Ectodermal cell (in vitro differentiated cells): ENCODE measurements around the gene MRPS27.

Experiments
- H3K27ac ChIP-seq: 2 replicates; pipeline ENCODE4 v1.7.0; 2013; ENCODE audit warnings: mild to moderate bottlenecking, low read depth, low read length; ENCODE audit not compliant: insufficient read depth, poor library complexity, severe bottlenecking
- H3K27me3 ChIP-seq: 2 replicates; pipeline ENCODE4 v1.7.0; 2013; ENCODE audit warnings: mild to moderate bottlenecking, low read length; ENCODE audit not compliant: insufficient read depth, control insufficient read depth, poor library complexity, severe bottlenecking
- H3K36me3 ChIP-seq: one replicate; pipeline ENCODE4 v1.7.0; 2013; ENCODE audit warnings: low read length; ENCODE audit not compliant: control insufficient read depth, insufficient read depth
- H3K4me1 ChIP-seq: one replicate; pipeline ENCODE4 v1.7.0; 2013; ENCODE audit warnings: low read length; ENCODE audit not compliant: control insufficient read depth, insufficient read depth
- H3K4me3 ChIP-seq: 2 replicates; pipeline ENCODE4 v1.7.0; 2013; ENCODE audit warnings: low read depth, low read length, control low read depth; ENCODE audit not compliant: insufficient read depth
- H3K9me3 ChIP-seq: 2 replicates; pipeline ENCODE4 v1.7.0; 2013; ENCODE audit warnings: mild to moderate bottlenecking, low read length, moderate library complexity; ENCODE audit not compliant: control insufficient read depth
- WGBS, 2 experiments: methylation state at CpG; one replicate each; pipeline ENCODE4 v1.1.7; 2013; ENCODE audit warnings: missing lambda C conversion rate in 2 of 2; 5-methylcytosine and 5-hydroxymethylcytosine counted together

MRPS27 gene

GRCh38 chr5:72245951-72246532, 74.0 kb downstream of the MRPS27 start:
- peaks cover 34% of the 10 kb centered on the region for H3K4me1 ChIP-seq
- 85 to 97% methylated on average over 3 of the region's 3 CpGs for WGBS, 2 experiments

GRCh38 chr5:72245546-72245945, 74.5 kb downstream of the MRPS27 start:
- Histone ChIP-seq H3K27me3 (no peaks in the 10 kb centered on the region), H3K27ac (no peak overlapping the region), H3K4me3 (no peak overlapping the region), H3K36me3 (no peaks in the 10 kb centered on the region), H3K4me1 (peaks cover 35% of the 10 kb centered on the region), H3K9me3 (no peaks in the 10 kb centered on the region)
- WGBS, 2 experiments, result 91 to 95% methylated on average over 1 of the region's 1 CpG

More at GRCh38 chr5:72245951-72246532, 74.0 kb downstream of the MRPS27 start:
- Histone ChIP-seq H3K27ac (no peak overlapping the region), H3K9me3 (no peaks in the 10 kb centered on the region), H3K27me3 (no peaks in the 10 kb centered on the region), H3K4me3 (no peak overlapping the region), H3K36me3 (no peaks in the 10 kb centered on the region)

GRCh38 chr5:72244862-72245371, 75.1 kb downstream of the MRPS27 start:
- Histone ChIP-seq H3K27ac (no peak overlapping the region), H3K4me3 (no peak overlapping the region), H3K9me3 (no peaks in the 10 kb centered on the region), H3K36me3 (no peaks in the 10 kb centered on the region), H3K27me3 (no peaks in the 10 kb centered on the region), H3K4me1 (peaks cover 35% of the 10 kb centered on the region)
- 91 to 94% methylated on average over 2 of the region's 2 CpGs for WGBS, 2 experiments

- H3K4me1 ChIP-seq, result peaks cover 40% of the 10 kb centered on the region
- H3K27ac ChIP-seq, result no peak overlapping the region
- no peaks in the 10 kb centered on the region for H3K27me3 ChIP-seq
- 90 to 100% methylated on average over 2 of the region's 2 CpGs for WGBS, 2 experiments
- no peak overlapping the region for H3K4me3 ChIP-seq
- H3K9me3 ChIP-seq, result no peaks in the 10 kb centered on the region
- no peaks in the 10 kb centered on the region for H3K36me3 ChIP-seq
These were observed 76.3 kb downstream of the MRPS27 start for GRCh38 chr5:72243706-72244105.

- H3K27ac ChIP-seq, result peak overlapping the region; percentile 31
- H3K4me3 ChIP-seq, result no peak overlapping the region
- H3K36me3 ChIP-seq, result no peaks in the 10 kb centered on the region
- no peaks in the 10 kb centered on the region for H3K9me3 ChIP-seq
- peaks cover 44% of the 10 kb centered on the region for H3K4me1 ChIP-seq
- H3K27me3 ChIP-seq, result no peaks in the 10 kb centered on the region
- 70 to 76% methylated on average over 7 of the region's 7 CpGs for WGBS, 2 experiments
These were observed 77.1 kb downstream of the MRPS27 start for GRCh38 chr5:72242796-72243475.

GRCh38 chr5:72241346-72242003, 78.6 kb downstream of the MRPS27 start:
- H3K4me1 ChIP-seq, result peaks cover 43% of the 10 kb centered on the region
- H3K27ac ChIP-seq, result no peak overlapping the region
- WGBS, 2 experiments, result 55 to 60% methylated on average over 5 of the region's 5 CpGs
- H3K36me3 ChIP-seq, result peaks cover 7% of the 10 kb centered on the region
- no peaks in the 10 kb centered on the region for H3K9me3 ChIP-seq
- H3K4me3 ChIP-seq, result no peak overlapping the region
- H3K27me3 ChIP-seq, result no peaks in the 10 kb centered on the region

GRCh38 chr5:72238712-72239445, 81.2 kb downstream of the MRPS27 start:
- 42 to 50% methylated on average over 5 of the region's 5 CpGs for WGBS, 2 experiments
- Histone ChIP-seq H3K4me3 (no peak overlapping the region), H3K27me3 (no peaks in the 10 kb centered on the region), H3K4me1 (peaks cover 29% of the 10 kb centered on the region), H3K36me3 (peaks cover 7% of the 10 kb centered on the region), H3K27ac (no peak overlapping the region), H3K9me3 (no peaks in the 10 kb centered on the region)

GRCh38 chr5:72237879-72238278, 82.2 kb downstream of the MRPS27 start:
- H3K4me3 ChIP-seq, result no peak overlapping the region
- H3K9me3 ChIP-seq, result no peaks in the 10 kb centered on the region
- H3K27me3 ChIP-seq, result no peaks in the 10 kb centered on the region
- 83 to 100% methylated on average over 2 to 3 of the region's 3 CpGs for WGBS, 2 experiments
- H3K4me1 ChIP-seq, result peaks cover 26% of the 10 kb centered on the region
- H3K36me3 ChIP-seq, result peaks cover 7% of the 10 kb centered on the region
- H3K27ac ChIP-seq, result no peak overlapping the region

- no peak overlapping the region for H3K27ac ChIP-seq
- H3K36me3 ChIP-seq, result peaks cover 7% of the 10 kb centered on the region
- no peaks in the 10 kb centered on the region for H3K9me3 ChIP-seq
- peaks cover 22% of the 10 kb centered on the region for H3K4me1 ChIP-seq
- no peaks in the 10 kb centered on the region for H3K27me3 ChIP-seq
- no peak overlapping the region for H3K4me3 ChIP-seq
- WGBS, 2 experiments, result 92 to 94% methylated on average over 2 of the region's 2 CpGs
These were observed 82.6 kb downstream of the MRPS27 start for GRCh38 chr5:72237415-72237814.

- H3K9me3 ChIP-seq, result no peaks in the 10 kb centered on the region
- no peak overlapping the region for H3K27ac ChIP-seq
- H3K36me3 ChIP-seq, result peaks cover 11% of the 10 kb centered on the region
- no peaks in the 10 kb centered on the region for H3K27me3 ChIP-seq
- peaks cover 9% of the 10 kb centered on the region for H3K4me1 ChIP-seq
- no peak overlapping the region for H3K4me3 ChIP-seq
- 73 to 80% methylated on average over 1 of the region's 1 CpG for WGBS, 2 experiments
These were observed 84.3 kb downstream of the MRPS27 start for GRCh38 chr5:72235725-72236124.
